HFFc6 (cell line): Measurements from ENCODE around the gene HS3ST5. TPM values are rescaled to one million over a fixed set of nuclear protein-coding genes. Genes with fewer than 3 reads are reported as not detected.

Experiments
- DNase-seq: peaks from one replicate; pipeline ENCODE4 v3.0.0-alpha.2; 2018
- H3K27ac Mint-ChIP-seq: 2 replicates; pipeline ENCODE4 v1.8.0; 2020; ENCODE audit warnings: mild to moderate bottlenecking, mixed read lengths
- H3K27me3 Mint-ChIP-seq: 2 replicates; pipeline ENCODE4 v1.8.0; 2021; ENCODE audit warnings: mild to moderate bottlenecking, moderate library complexity, mixed read lengths; ENCODE audit not compliant: insufficient read depth
- H3K36me3 Mint-ChIP-seq: 2 replicates; pipeline ENCODE4 v1.8.0; 2021; ENCODE audit warnings: low read depth, mixed read lengths
- H3K4me1 Mint-ChIP-seq: 2 replicates; pipeline ENCODE4 v1.8.0; 2020; ENCODE audit warnings: low read depth, mixed read lengths
- H3K4me3 Mint-ChIP-seq: 2 replicates; pipeline ENCODE4 v1.8.0; 2020; ENCODE audit warnings: mild to moderate bottlenecking, moderate library complexity, mixed read lengths
- H3K9me3 Mint-ChIP-seq: 2 replicates; pipeline ENCODE4 v1.8.0; 2020; ENCODE audit warnings: mild to moderate bottlenecking, mixed read lengths
- long read RNA-seq: library from polyadenylated mRNA; unstranded; transcript quantifications from one replicate; pipeline ENCODE4 v2.0.0, GENCODE V29; 2019
- total RNA-seq, 6 experiments: library from RNA; stranded (reverse); fragmentation: NEBNext Ultra II Directional; extraction: Animal tissue kit (Norgen Biotek cat#: 25700); gene quantifications; 2 replicates in 1 of 6; 3 replicates in 5 of 6; pipeline ENCODE4 v1.2.3, GENCODE V29; 2021
- TF ChIP-seq, protein P1 (sequence below): fragments of 200-600 bp; sonication (generic); IDR thresholded peaks from 2 replicates; pipeline ENCODE4 v1.5.0; 2021; ENCODE audit warnings: antibody characterized with exemption, mild to moderate bottlenecking

HS3ST5 gene
- not detected for total RNA-seq
- long read RNA-seq = 0 reads

DNA sequence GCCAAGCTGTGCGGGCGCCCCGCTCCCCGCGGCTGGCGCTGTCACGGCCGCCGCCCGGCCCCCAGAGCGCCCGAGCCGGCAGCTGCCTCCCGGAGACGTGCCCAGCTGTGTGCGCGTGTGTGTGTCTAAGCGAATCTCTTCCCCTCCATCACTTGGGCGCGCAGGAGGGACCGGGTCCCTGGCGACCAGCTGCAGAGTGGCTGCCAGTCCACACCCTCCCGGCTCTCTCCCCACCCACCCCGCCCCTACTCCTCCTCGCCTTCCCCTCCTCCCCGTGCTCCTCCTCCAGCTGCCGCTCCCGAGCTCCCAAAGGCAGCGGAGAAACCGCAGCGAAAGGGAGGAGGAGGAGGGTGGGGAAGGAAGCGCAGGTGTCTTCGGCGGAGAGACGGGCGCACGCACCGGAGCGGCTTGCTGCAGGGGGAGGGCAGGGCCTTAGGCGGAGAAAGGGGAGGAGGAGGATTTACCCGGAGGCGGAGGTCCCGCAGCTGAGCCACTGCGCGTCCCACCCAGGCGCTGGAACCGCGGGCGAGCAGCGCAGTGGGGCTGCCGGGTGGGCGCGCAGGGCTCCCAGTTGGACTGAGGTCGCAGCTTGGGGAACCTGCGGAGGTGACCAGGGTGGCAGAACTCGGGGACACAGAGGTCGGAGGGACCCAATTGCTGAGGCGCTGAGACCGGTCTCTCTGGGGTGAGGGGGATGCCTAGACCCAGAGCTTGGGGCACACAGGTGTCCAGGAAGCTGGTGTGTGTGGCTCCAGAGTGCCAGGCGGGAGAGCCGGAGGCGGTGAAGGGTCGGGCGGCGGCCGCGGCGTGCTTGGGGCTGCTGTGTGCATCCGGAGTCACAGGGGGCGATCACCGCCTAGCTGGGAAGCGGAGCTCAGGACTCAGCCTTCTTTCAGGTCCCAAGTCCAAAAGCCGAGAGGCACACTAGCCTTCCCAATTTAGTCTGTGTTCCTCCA, at the start of gene HS3ST5:
HS3ST5 (minus strand) TSS at position 198 of the 956 bp plus-strand sequence. CDS start 280,178 bp downstream, outside the sequence.
- Mint-ChIP-seq H3K9me3 (no peaks in the 10 kb centered on the region), H3K4me1 (peaks cover 6% of the 10 kb centered on the region; the same call in 1 of the 2 replicates), H3K27me3 (peaks cover 22% of the 10 kb centered on the region; the same call in 1 of the 2 replicates), H3K27ac (no peak within 1 kb of the TSS), H3K4me3 (peak within 1 kb of the TSS; percentile 34; the same call in 1 of the 2 replicates), H3K36me3 (no peaks in the 10 kb centered on the region)
- DNase-seq = no peak
- TF ChIP-seq, protein P1, sequence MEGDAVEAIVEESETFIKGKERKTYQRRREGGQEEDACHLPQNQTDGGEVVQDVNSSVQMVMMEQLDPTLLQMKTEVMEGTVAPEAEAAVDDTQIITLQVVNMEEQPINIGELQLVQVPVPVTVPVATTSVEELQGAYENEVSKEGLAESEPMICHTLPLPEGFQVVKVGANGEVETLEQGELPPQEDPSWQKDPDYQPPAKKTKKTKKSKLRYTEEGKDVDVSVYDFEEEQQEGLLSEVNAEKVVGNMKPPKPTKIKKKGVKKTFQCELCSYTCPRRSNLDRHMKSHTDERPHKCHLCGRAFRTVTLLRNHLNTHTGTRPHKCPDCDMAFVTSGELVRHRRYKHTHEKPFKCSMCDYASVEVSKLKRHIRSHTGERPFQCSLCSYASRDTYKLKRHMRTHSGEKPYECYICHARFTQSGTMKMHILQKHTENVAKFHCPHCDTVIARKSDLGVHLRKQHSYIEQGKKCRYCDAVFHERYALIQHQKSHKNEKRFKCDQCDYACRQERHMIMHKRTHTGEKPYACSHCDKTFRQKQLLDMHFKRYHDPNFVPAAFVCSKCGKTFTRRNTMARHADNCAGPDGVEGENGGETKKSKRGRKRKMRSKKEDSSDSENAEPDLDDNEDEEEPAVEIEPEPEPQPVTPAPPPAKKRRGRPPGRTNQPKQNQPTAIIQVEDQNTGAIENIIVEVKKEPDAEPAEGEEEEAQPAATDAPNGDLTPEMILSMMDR = no peak; the same call in 1 of the 2 replicates

DNA sequence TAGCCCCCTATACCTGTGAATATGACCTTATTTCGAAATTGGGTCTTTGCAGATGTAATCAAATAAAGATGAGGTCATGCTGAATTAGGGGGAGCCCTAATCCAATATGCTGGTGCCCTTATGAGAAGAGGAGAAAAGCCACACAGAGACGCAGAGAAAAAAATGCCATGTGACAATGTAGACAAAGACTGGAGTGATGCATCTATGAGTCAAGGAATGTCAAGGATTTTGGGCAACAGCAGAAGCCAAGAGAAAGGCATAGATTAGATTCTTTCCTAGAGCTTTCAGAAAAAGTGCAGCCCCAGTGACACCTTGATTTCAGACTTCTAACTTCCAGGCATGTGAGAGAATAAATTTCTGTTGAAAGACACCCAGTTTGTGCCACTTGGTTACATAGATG, 47.4 kb upstream of the HS3ST5 start:
- no peak for DNase-seq
- Mint-ChIP-seq H3K27me3 (no peaks in the 10 kb centered on the region), H3K27ac (no peak overlapping the region), H3K36me3 (no peaks in the 10 kb centered on the region), H3K4me1 (no peaks in the 10 kb centered on the region), H3K4me3 (no peak overlapping the region), H3K9me3 (peaks cover 32% of the 10 kb centered on the region)
- TF ChIP-seq, protein P1 = no peak

DNA sequence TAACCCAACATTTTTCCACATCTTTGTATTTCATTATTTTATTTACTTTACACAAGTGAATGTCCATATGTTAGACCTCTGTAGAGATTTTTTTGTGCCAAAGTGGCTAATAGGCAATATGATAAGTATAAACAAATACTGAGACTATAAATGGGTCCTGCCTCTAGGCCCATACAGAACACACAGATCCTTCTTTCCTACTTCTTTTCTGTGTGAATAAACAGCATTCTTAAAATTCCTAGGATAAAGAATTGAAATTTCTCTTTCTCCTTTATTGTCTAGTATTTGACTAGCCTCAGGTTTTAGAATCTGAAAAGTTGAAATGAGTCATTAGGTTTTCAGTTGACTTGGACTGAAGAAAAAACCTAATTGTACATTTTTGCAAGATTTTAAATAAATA, 46.3 kb upstream of the HS3ST5 start:
- no peaks in the 10 kb centered on the region for H3K27me3 Mint-ChIP-seq
- TF ChIP-seq, protein P1 = no peak
- no peak overlapping the region for H3K27ac Mint-ChIP-seq
- peaks cover 27% of the 10 kb centered on the region for H3K9me3 Mint-ChIP-seq
- H3K4me1 Mint-ChIP-seq = no peaks in the 10 kb centered on the region
- no peaks in the 10 kb centered on the region for H3K36me3 Mint-ChIP-seq
- H3K4me3 Mint-ChIP-seq = no peak overlapping the region
- no peak for DNase-seq

GRCh38 chr6:114382406-114382805, 39.6 kb upstream of the HS3ST5 start:
- TF ChIP-seq, protein P1 = no peak
- H3K27me3 Mint-ChIP-seq = no peaks in the 10 kb centered on the region; the same call in 1 of the 2 replicates
- peaks cover 15% of the 10 kb centered on the region for H3K9me3 Mint-ChIP-seq
- no peaks in the 10 kb centered on the region for H3K36me3 Mint-ChIP-seq
- DNase-seq = no peak
- H3K27ac Mint-ChIP-seq = no peak overlapping the region
- no peak overlapping the region for H3K4me3 Mint-ChIP-seq
- no peaks in the 10 kb centered on the region for H3K4me1 Mint-ChIP-seq

DNA sequence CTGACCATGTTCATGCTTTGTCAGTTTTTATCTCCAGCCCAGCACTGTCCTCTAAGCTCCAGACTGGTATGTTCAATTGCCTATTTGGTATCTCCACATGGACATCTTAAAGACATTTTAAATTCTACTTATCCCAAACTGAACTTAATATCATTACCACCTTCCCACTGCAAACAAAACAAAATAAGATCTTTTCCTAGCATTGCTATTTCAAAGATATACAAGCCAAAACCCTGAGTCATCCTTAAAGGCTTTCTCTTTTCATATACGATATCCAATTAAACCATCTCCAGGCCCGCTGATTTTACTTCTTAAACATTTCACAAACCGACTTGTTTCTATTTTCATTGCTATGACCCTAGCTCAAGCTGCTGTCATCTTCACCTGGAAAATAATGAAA, 35.1 kb upstream of the HS3ST5 start:
- no peak overlapping the region for H3K27ac Mint-ChIP-seq
- TF ChIP-seq, protein P1 = no peak
- DNase-seq = no peak
- no peak overlapping the region for H3K4me3 Mint-ChIP-seq
- H3K27me3 Mint-ChIP-seq = no peaks in the 10 kb centered on the region; the same call in 1 of the 2 replicates
- peaks cover 15% of the 10 kb centered on the region for H3K9me3 Mint-ChIP-seq
- no peaks in the 10 kb centered on the region for H3K4me1 Mint-ChIP-seq
- no peaks in the 10 kb centered on the region for H3K36me3 Mint-ChIP-seq
